Muscle of back (tissue), 11 donors: ENCODE results near the gene CYTH4. TPM values are rescaled to one million over a fixed set of nuclear protein-coding genes. Genes with fewer than 3 reads are reported as not detected.

ENCODE experiments used
- DNase-seq, 3 donors: peaks; one replicate each; pipeline versions ENCODE4 v3.0.0 to v3.0.0-alpha.2; 2013
- polyA plus RNA-seq, 10 donors: library from polyadenylated mRNA; unstranded; fragments of 120-200 nt; gene quantifications; one replicate each; pipeline ENCODE4 v1.2.1, GENCODE V29; 2013; ENCODE audit not compliant: insufficient read length in 10 of 10

The CYTH4 gene
- polyA plus RNA-seq, 10 donors, result 3.6 to 8.4 (median 6.1) TPM

GRCh38 chr22:37344735-37345449, 62.6 kb downstream of the CYTH4 start:
- DNase-seq, result no peak

GRCh38 chr22:37345863-37346504, 63.7 kb downstream of the CYTH4 start:
- DNase-seq, result peak; percentile 47 to 85 (median 81)

- DNase-seq, result peak in 1 of 3 donors; percentile 13
Observed at GRCh38 chr22:37346505-37346895, 64.2 kb downstream of the CYTH4 start.

GRCh38 chr22:37349043-37349814, 66.9 kb downstream of the CYTH4 start:
- DNase-seq, result no peak

GRCh38 chr22:37351232-37351631, 68.9 kb downstream of the CYTH4 start:
- DNase-seq, result no peak

GRCh38 chr22:37352481-37352880, 70.2 kb downstream of the CYTH4 start:
- DNase-seq, result no peak

- DNase-seq, result peak in 1 of 3 donors; percentile 26
Observed at GRCh38 chr22:37353839-37354238, 71.5 kb downstream of the CYTH4 start.

GRCh38 chr22:37354261-37354660, 72.0 kb downstream of the CYTH4 start:
- no peak for DNase-seq

GRCh38 chr22:37354670-37355069, 72.4 kb downstream of the CYTH4 start:
- DNase-seq, result no peak

- no peak for DNase-seq
Observed at GRCh38 chr22:37355174-37355573, 72.9 kb downstream of the CYTH4 start.

- DNase-seq, result no peak
Observed at GRCh38 chr22:37356922-37357321, 74.6 kb downstream of the CYTH4 start.

- peak in 1 of 3 donors; percentile 13 for DNase-seq
Observed at GRCh38 chr22:37357446-37358075, 75.3 kb downstream of the CYTH4 start.

- no peak for DNase-seq
Observed at GRCh38 chr22:37358386-37358785, 76.1 kb downstream of the CYTH4 start.

- peak in 1 of 3 donors; percentile 28 for DNase-seq
Observed at GRCh38 chr22:37358917-37359316, 76.6 kb downstream of the CYTH4 start.

- DNase-seq, result peak; percentile 18 to 73 (median 39)
Observed at GRCh38 chr22:37362621-37363020, 80.3 kb downstream of the CYTH4 start.

- DNase-seq, result peak in 1 of 3 donors; percentile 63
Observed at GRCh38 chr22:37363261-37363992, 81.1 kb downstream of the CYTH4 start.

Other genes with a start within 250 kb of the CYTH4 start
- gene KCTD17, start 230.8 kb upstream of the CYTH4 start, polyA plus RNA-seq, result 10 to 100 TPM; 11.2 to 23.3 (median 16.5) TPM
- under 1 TPM in 7 of 10 donors, not detected in 3; 0.07 to 0.17 (median 0.12) TPM for gene TMPRSS6, start 172.8 kb upstream of the CYTH4 start, polyA plus RNA-seq
- 1 to 10 TPM in 7 of 10 donors, under 1 TPM in 3; 0.71 to 3.6 (median 1.7) TPM for gene IL2RB, start 132.6 kb upstream of the CYTH4 start, polyA plus RNA-seq
- gene C1QTNF6, start 94.3 kb upstream of the CYTH4 start, polyA plus RNA-seq, result 10 to 100 TPM; 14.3 to 23.4 (median 18.9) TPM
- gene SSTR3, start 70.0 kb upstream of the CYTH4 start, polyA plus RNA-seq, result under 1 TPM in 4 of 10 donors, not detected in 6; 0.09 to 0.15 (median 0.13) TPM
- gene RAC2, start 38.2 kb upstream of the CYTH4 start, polyA plus RNA-seq, result 10 to 100 TPM in 2 of 10 donors, 1 to 10 TPM in 8; 4.5 to 26.8 (median 6.9) TPM
- 1 to 10 TPM in 9 of 10 donors, under 1 TPM in 1; 0.70 to 3.3 (median 1.3) TPM for gene ELFN2, start 145.0 kb downstream of the CYTH4 start, polyA plus RNA-seq
- gene MFNG, start 203.9 kb downstream of the CYTH4 start, polyA plus RNA-seq, result 1 to 10 TPM; 4.2 to 9.6 (median 6.1) TPM
- 10 to 100 TPM in 8 of 10 donors, 1 to 10 TPM in 2; 8.8 to 19.1 (median 12.6) TPM for gene CARD10, start 236.9 kb downstream of the CYTH4 start, polyA plus RNA-seq